HG03469 (cell line): ENCODE data around the gene RNF151.
A peak's percentile ranks its signal among the peaks of the same experiment; 100 is the strongest.
"Not testable (repeated sequence)": the region's sequence is repeated elsewhere in the genome, so short reads cannot be mapped to it uniquely, and the experiment has no call there.

Source experiments
- ATAC-seq: cut with Tn5 transposase; IDR thresholded peaks from one replicate; pipeline ENCODE4 v1.9.1; 2021; ENCODE audit warnings: mild to moderate bottlenecking, moderate library complexity, moderate number of reproducible peaks; ENCODE audit not compliant: unreplicated experiment

Gene RNF151

GRCh38 chr16:1966460-1966859 is at the start of gene RNF151:
Gene RNF151 (plus strand): TSS chr16:1966856. CDS start chr16:1966882, 26 bp downstream.
- no peak for ATAC-seq

- ATAC-seq, result no peak
Measured at GRCh38 chr16:1917056-1917664, 49.5 kb upstream of the RNF151 start.

GRCh38 chr16:1917665-1918350 is 48.8 kb upstream of the RNF151 start:
- ATAC-seq, result no peak

GRCh38 chr16:1918351-1919326 is 48.0 kb upstream of the RNF151 start, which contains the start of gene HS3ST6:
Gene HS3ST6 (minus strand): TSS chr16:1918415. CDS start chr16:1918323, 92 bp downstream.
- ATAC-seq, result no peak

- no peak for ATAC-seq
Measured at GRCh38 chr16:1919327-1919998, 47.2 kb upstream of the RNF151 start.

- not testable (repeated sequence) for ATAC-seq
Measured at GRCh38 chr16:1920122-1920521, 46.5 kb upstream of the RNF151 start.

GRCh38 chr16:1920727-1921171 is 45.9 kb upstream of the RNF151 start:
- no peak for ATAC-seq

- ATAC-seq, result no peak
Measured at GRCh38 chr16:1922357-1922756, 44.3 kb upstream of the RNF151 start.

- ATAC-seq, result no peak
Measured at GRCh38 chr16:1923299-1924034, 43.2 kb upstream of the RNF151 start.

GRCh38 chr16:1924095-1924494 is 42.6 kb upstream of the RNF151 start:
- ATAC-seq, result no peak

GRCh38 chr16:1926271-1926670 is 40.4 kb upstream of the RNF151 start:
- ATAC-seq, result no peak

GRCh38 chr16:1929105-1929504 is 37.6 kb upstream of the RNF151 start:
- no peak for ATAC-seq

- peak; percentile 78 for ATAC-seq
Measured at GRCh38 chr16:1929578-1930337, 36.9 kb upstream of the RNF151 start.

- ATAC-seq, result no peak
Measured at GRCh38 chr16:1930338-1930720, 36.3 kb upstream of the RNF151 start.

GRCh38 chr16:1932050-1933028 is 34.3 kb upstream of the RNF151 start:
- no peak for ATAC-seq

GRCh38 chr16:1933097-1933661 is 33.5 kb upstream of the RNF151 start:
- no peak for ATAC-seq

- ATAC-seq, result no peak
Measured at GRCh38 chr16:1936945-1937479, 29.6 kb upstream of the RNF151 start.

GRCh38 chr16:1938316-1938715 is 28.3 kb upstream of the RNF151 start:
- no peak for ATAC-seq
